Measurements from ENCODE around the gene CDH16.
A peak's percentile ranks its signal among the peaks of the same experiment; 100 is the strongest.
"Not testable (repeated sequence)": the region's sequence is repeated elsewhere in the genome, so short reads cannot be mapped to it uniquely, and the experiment has no call there.

The CDH16 gene, protein sequence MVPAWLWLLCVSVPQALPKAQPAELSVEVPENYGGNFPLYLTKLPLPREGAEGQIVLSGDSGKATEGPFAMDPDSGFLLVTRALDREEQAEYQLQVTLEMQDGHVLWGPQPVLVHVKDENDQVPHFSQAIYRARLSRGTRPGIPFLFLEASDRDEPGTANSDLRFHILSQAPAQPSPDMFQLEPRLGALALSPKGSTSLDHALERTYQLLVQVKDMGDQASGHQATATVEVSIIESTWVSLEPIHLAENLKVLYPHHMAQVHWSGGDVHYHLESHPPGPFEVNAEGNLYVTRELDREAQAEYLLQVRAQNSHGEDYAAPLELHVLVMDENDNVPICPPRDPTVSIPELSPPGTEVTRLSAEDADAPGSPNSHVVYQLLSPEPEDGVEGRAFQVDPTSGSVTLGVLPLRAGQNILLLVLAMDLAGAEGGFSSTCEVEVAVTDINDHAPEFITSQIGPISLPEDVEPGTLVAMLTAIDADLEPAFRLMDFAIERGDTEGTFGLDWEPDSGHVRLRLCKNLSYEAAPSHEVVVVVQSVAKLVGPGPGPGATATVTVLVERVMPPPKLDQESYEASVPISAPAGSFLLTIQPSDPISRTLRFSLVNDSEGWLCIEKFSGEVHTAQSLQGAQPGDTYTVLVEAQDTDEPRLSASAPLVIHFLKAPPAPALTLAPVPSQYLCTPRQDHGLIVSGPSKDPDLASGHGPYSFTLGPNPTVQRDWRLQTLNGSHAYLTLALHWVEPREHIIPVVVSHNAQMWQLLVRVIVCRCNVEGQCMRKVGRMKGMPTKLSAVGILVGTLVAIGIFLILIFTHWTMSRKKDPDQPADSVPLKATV

DNA sequence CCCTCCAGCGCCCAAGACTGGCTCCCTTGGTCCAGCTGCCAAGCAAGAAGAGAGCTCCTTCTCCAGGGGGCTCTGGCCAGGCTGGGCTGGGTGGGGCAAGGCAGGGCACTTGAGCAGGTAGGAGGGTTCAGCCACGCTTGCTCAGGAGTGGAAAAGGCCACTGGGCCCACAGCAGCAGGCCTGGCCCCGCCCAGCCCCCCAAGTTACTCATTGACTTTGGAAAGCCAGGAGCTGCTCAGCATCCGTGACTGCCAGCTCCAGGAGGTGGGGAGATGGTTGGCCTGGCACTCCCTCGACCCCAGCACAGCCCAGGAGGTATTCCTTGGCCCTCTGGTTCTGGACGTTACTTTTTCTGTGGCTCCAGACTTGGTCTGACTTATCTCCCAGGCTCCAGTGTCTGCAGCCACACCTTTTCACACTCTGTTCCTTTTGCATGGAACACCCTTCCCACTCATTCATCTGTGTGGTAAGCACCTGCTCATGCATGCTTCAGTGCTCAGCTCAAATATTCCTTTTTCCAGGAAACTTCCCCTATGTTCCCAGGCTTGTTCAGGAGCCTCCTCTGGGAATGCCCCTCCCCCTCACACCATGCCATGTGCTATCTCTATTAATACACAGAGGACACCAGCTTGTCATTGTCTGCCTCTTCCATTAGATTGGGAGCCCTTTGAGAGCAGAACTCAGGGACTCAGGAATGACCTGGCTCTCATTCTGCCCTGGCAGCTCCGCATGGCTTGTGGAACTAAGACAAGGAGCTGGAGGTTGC lies at the start of gene CDH16:
TSS of gene CDH16 (minus strand) at position 83 of the 766 bp plus-strand sequence. CDS start 820 bp downstream, outside the sequence.
- H3K36me3 Mint-ChIP-seq, result no peaks in the 10 kb centered on the region
- H3K4me3 Mint-ChIP-seq, result no peak within 1 kb of the TSS
- H3K27me3 Mint-ChIP-seq, result peaks cover 86% of the 10 kb centered on the region
- no peak within 1 kb of the TSS for H3K27ac Mint-ChIP-seq
- CTCF ChIA-PET, result interaction anchor here (1.4 to 6.4 kb wide), 5 partner anchors 9 to 29 kb away, joined by 3 to 36 read pairs (median 7); no protein-coding TSS in a partner anchor
- H3K9me3 Mint-ChIP-seq, result no peaks in the 10 kb centered on the region
- no peak for DNase-seq
- peaks cover 4% of the 10 kb centered on the region for H3K4me1 Mint-ChIP-seq

DNA sequence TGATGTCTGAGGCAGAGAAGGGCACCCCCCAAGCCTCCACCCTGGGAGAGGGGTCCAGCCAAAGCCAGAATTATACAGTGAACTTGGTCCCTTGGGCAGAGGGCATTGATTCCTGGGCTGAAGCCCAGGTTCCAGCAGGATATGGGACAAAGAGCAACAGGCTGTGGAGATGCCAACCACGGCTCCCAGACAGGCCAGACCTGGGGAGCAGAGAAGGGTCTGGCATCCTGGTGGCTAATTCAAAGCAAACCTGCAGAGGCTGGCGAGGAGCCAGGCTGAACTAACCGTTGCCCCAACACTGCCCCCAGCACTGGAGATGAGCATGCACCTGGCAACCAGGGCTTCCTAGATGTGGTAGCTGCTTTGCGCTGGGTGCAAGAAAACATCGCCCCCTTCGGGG lies 45.4 kb upstream of the CDH16 start:
- Mint-ChIP-seq H3K27ac (no peak overlapping the region), H3K9me3 (no peaks in the 10 kb centered on the region), H3K36me3 (no peaks in the 10 kb centered on the region), H3K4me3 (no peak overlapping the region), H3K4me1 (peaks cover 29% of the 10 kb centered on the region), H3K27me3 (peaks cover 52% of the 10 kb centered on the region)
- CTCF ChIA-PET, result interaction anchor here (1.0 kb wide), 2 partner anchors 10 to 13 kb away, joined by 3 to 4 read pairs; no protein-coding TSS in a partner anchor
- no peak for DNase-seq

DNA sequence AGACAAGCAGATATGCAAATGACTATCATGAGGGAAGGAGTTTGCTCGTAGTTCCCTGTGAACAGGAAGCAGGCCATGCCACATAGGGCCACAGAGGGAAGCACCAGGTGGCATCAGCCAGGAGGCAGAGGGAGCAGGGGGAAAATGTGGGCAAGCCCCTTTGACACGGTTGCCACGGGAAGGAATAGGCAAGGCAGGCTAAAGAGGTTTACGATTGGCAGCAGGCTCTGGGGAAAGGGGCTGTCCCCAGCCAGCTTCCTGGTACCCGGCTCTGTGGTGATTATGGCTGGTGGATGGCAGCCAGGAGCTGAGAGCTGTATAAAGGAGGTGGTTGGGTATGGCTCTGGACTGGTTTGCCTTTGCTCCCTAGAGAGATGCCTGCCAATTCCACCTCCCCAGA lies 43.2 kb upstream of the CDH16 start:
- Mint-ChIP-seq H3K27ac (peak overlapping the region; percentile 86), H3K4me3 (peak overlapping the region; percentile 44)

DNA sequence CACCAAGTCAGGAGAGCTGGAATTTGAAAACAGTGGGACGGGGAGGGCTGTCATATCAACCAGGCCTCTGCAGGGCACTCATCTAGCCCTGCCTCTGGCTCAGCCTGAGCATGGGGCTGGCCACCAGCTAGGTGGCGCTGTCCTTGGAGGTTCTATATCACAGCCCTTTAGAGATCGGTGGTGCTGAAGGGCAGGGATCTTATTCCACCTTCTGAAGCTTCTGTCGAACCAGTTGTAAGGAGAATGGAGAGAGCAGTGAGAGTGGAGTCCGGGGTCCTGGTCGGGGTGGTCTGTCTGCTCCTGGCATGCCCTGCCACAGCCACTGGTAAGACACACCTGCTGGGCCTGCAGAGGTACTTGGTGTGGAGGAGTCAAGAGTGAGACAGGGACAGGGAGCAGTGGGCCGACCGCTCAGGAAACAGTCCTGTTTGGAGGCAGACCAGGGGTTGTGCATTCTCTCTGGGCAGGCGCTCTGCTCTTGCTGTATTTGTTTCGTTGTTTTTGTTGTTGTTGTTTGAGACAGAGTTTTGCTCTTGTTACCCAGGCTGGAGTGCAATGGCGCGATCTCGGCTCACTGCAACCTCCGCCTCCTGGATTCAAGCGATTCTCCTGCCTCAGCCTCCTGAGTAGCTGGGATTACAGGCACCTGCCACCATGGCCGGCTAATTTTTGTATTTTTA lies 42.5 kb upstream of the CDH16 start, which contains the start of gene CES3:
TSS of gene CES3 (plus strand) at position 202 of the 680 bp plus-strand sequence. CDS start at position 244, 42 bp downstream.
- DNase-seq, result peak; percentile 83
- Mint-ChIP-seq H3K27ac (peak within 1 kb of the TSS; percentile 86), H3K36me3 (no peaks in the 10 kb centered on the region), H3K9me3 (no peaks in the 10 kb centered on the region), H3K4me3 (peak within 1 kb of the TSS; percentile 52), H3K27me3 (peaks cover 47% of the 10 kb centered on the region), H3K4me1 (peaks cover 42% of the 10 kb centered on the region)
- CTCF ChIA-PET, result interaction anchor here (0.6 to 4.6 kb wide), 24 partner anchors 7 to 489 kb away, joined by 3 to 39 read pairs (median 4); partner anchors contain the start of gene RRAD

More for the DNA sequence above, 43.2 kb upstream of the CDH16 start:
- Mint-ChIP-seq H3K36me3 (no peaks in the 10 kb centered on the region), H3K9me3 (no peaks in the 10 kb centered on the region), H3K27me3 (peaks cover 51% of the 10 kb centered on the region), H3K4me1 (peaks cover 42% of the 10 kb centered on the region)
- no peak for DNase-seq
- CTCF ChIA-PET, result interaction anchor here (1.1 to 4.6 kb wide), 9 partner anchors 8 to 217 kb away, joined by 3 to 39 read pairs (median 5); no protein-coding TSS in a partner anchor

DNA sequence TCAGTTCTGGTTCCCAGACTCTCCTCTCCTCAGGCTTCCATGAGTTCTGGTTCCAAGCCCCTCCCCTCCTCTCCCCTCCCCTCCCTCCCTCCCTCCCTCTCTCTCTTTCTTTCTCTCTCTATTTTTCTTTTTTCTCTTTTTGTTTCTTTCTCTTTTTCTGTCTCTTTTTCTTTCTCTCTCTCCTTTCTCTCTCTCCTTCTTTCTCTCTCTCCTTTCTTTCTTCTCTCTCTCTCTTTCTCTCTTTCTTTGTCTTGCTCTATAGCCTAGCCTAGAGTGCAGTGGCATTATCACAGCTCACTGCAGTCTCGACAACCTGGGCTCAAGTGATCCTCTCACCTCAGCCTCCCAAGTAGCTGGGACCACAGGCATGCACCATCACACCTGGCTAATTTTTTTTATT lies 41.6 kb upstream of the CDH16 start:
- H3K27me3 Mint-ChIP-seq, result peaks cover 47% of the 10 kb centered on the region
- no peak overlapping the region for H3K4me3 Mint-ChIP-seq
- H3K36me3 Mint-ChIP-seq, result no peaks in the 10 kb centered on the region
- peaks cover 42% of the 10 kb centered on the region for H3K4me1 Mint-ChIP-seq
- no peak for DNase-seq
- CTCF ChIA-PET, result interaction anchor here (0.6 to 4.6 kb wide), 15 partner anchors 10 to 490 kb away, joined by 3 to 39 read pairs (median 4); no protein-coding TSS in a partner anchor
- H3K27ac Mint-ChIP-seq, result no peak overlapping the region
- H3K9me3 Mint-ChIP-seq, result no peaks in the 10 kb centered on the region

DNA sequence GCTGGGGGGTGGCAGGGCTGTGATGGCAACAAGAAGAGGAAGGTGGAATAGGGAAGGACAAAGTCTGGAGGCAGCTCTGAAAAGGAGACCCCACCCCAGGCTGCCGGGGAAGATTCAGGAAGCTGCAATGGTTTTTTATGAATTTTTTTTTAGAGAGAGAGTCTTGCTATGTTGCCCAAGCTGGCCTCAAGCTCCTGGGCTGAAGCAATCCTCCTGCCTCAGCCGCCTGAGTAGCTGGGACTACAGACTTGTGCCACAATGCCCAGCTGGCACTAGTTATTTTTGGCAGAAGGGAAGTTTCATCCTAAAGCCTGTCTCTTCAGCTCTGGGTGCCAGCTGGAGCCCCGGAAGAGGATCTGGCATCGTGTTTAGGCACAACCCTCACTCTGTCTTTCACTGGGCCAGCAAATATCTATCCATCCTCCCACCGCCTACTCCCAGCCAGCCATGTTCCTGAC lies 41.0 kb upstream of the CDH16 start:
- Mint-ChIP-seq H3K9me3 (no peaks in the 10 kb centered on the region), H3K27me3 (peaks cover 42% of the 10 kb centered on the region), H3K4me3 (no peak overlapping the region), H3K4me1 (peaks cover 42% of the 10 kb centered on the region), H3K27ac (no peak overlapping the region), H3K36me3 (no peaks in the 10 kb centered on the region)
- DNase-seq, result no peak
- CTCF ChIA-PET, result interaction anchor here (0.7 to 4.6 kb wide), 9 partner anchors 10 to 225 kb away, joined by 3 to 39 read pairs (median 4); no protein-coding TSS in a partner anchor

DNA sequence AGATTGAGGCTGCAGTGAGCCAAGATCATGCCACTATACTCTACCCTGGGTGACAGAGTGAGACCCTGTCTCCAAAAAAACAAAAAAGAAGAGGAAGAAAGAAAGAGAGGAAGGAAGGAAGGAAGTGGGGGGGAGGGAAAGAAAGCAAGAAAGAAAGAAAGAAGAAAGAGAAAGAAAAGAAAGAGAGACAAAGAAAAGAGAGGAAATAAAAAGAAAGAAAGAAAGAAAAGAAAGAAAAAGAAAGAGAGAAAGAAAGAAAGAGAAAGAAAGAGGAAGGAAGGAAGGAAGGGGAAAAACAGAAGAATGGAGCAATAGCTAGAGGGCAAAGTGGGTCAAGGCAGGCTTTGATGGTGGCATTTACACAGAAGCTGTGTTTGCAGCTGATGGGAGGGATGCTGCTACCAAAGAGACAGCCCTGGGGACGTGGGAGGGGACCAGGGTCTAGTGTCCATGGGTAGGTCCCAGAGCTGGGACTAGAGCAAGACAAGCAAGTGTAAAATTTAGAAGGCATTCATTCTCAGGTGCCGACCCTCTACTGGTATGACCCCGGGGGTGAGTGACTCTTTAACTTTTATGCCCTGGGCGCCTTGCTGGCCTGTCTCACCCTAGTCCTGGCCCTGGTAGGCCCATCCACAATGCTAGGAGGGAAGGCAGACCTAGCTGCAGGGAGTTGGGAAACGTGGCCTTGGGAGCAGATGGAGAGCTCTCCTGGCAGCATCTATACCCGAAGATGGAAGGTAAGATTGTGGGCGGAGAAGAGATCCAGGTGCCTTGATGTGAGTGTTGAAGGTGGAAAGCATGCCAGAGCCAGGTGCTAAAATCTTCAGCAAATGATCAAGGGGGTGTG lies 40.4 kb upstream of the CDH16 start:
- peaks cover 42% of the 10 kb centered on the region for H3K4me1 Mint-ChIP-seq
- H3K36me3 Mint-ChIP-seq, result no peaks in the 10 kb centered on the region
- H3K9me3 Mint-ChIP-seq, result no peaks in the 10 kb centered on the region
- peak overlapping the region; percentile 25 for H3K27ac Mint-ChIP-seq
- no peak overlapping the region for H3K4me3 Mint-ChIP-seq
- H3K27me3 Mint-ChIP-seq, result peaks cover 39% of the 10 kb centered on the region
- no peak for DNase-seq
- CTCF ChIA-PET, result interaction anchor here (0.6 to 4.6 kb wide), 10 partner anchors 12 to 226 kb away, joined by 3 to 39 read pairs (median 4); no protein-coding TSS in a partner anchor

DNA sequence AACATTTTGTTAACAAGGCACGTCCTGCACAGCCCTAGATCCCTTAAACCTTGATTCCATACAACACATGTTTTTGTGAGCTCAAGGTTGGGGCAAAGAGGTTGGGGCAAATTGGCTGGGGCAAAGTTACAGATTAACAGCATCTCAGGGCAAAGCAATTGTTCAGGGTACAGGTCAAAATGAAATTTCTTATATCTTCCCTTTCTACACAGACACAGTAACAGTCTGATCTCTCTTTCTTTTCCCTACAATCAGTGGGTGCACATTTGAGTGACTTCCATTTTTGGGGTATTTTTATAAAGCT lies 37.4 kb upstream of the CDH16 start:
- H3K27ac Mint-ChIP-seq, H3K9me3 Mint-ChIP-seq, H3K36me3 Mint-ChIP-seq, H3K4me3 Mint-ChIP-seq, DNase-seq: not testable (repeated sequence)
- Mint-ChIP-seq H3K4me1 (peaks cover 33% of the 10 kb centered on the region), H3K27me3 (peaks cover 59% of the 10 kb centered on the region)
- CTCF ChIA-PET, result interaction anchor here (0.7 to 1.4 kb wide), 5 partner anchors 9 to 61 kb away, joined by 3 to 4 read pairs (median 3); no protein-coding TSS in a partner anchor

DNA sequence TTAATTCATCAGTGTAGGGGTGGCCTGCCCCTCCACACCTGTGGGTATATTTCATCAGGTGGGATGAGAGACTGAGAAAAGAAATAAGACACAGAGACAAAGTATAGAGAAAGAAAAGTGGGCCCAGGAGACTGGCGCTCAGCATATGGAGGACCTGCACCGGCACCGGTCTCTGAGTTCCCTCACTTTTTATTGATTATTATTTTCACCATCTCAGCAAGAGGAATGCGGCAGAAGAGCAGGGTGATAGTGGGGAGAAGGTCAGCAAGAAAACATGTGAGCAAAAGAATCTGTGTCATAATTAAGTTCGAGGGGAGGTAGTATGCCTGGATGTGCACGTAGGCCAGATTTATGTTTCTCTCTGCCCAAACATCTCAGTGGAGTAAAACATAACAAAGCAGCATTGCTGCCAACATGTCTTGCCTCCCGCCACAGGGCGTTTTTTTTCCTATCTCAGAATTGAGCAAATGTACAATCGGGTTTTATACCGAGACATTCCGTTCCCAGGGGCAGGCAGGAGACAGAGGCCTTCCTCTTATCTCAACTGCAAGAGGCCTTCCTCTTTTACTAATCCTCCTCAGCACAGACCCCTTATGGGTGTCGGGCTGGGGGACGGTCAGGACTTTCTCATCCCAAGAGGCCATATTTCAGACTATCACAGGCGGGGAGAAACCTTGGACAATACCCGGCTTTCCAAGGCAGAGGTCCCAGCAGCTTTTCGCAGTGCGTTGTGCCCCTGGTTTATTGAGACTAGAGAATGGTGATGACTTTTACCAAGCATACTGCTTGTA lies 36.9 kb upstream of the CDH16 start:
- CTCF ChIA-PET, result interaction anchor here (1.0 kb wide), 2 partner anchors 24 to 62 kb away, joined by 3 to 4 read pairs; no protein-coding TSS in a partner anchor
- not testable (repeated sequence) for DNase-seq, H3K9me3 Mint-ChIP-seq, H3K27ac Mint-ChIP-seq, H3K36me3 Mint-ChIP-seq, H3K4me3 Mint-ChIP-seq
- Mint-ChIP-seq H3K27me3 (peaks cover 60% of the 10 kb centered on the region), H3K4me1 (peaks cover 29% of the 10 kb centered on the region)

DNA sequence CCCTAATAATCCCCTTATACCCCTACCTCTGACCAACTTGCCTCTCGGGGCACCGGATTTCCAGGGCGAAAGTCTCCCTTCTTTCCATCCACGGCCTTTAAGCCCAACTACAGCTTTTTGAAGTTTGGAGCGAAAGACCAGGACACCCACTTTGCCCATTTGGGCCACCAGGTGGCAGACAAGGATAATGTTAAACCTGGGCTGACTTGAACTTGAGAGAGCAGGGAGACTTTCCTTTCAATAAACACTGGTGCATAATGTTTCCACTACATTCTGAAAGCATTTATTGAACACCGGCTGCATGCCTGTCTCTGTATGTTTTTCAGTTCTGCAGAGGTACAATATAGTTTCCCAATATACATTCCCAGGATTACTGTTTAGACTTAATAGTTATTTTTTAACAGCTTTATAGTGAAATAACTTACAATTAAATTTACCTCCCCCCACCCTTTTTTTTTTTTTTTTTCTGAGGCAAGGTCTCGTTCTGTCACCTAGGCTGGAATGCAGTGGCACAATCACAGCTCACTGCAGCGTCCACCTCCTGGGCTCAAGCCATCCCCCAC lies 35.5 kb upstream of the CDH16 start:
- peaks cover 21% of the 10 kb centered on the region for H3K4me1 Mint-ChIP-seq
- H3K27me3 Mint-ChIP-seq, result peaks cover 61% of the 10 kb centered on the region
- DNase-seq, result peak; percentile 88
- peaks cover 8% of the 10 kb centered on the region for H3K9me3 Mint-ChIP-seq
- no peaks in the 10 kb centered on the region for H3K36me3 Mint-ChIP-seq
- CTCF ChIA-PET, result interaction anchor here (0.6 to 2.6 kb wide), 15 partner anchors 8 to 385 kb away, joined by 3 to 9 read pairs (median 4); partner anchors contain the start of gene B3GNT9
- no peak overlapping the region for H3K27ac Mint-ChIP-seq
- no peak overlapping the region for H3K4me3 Mint-ChIP-seq

DNA sequence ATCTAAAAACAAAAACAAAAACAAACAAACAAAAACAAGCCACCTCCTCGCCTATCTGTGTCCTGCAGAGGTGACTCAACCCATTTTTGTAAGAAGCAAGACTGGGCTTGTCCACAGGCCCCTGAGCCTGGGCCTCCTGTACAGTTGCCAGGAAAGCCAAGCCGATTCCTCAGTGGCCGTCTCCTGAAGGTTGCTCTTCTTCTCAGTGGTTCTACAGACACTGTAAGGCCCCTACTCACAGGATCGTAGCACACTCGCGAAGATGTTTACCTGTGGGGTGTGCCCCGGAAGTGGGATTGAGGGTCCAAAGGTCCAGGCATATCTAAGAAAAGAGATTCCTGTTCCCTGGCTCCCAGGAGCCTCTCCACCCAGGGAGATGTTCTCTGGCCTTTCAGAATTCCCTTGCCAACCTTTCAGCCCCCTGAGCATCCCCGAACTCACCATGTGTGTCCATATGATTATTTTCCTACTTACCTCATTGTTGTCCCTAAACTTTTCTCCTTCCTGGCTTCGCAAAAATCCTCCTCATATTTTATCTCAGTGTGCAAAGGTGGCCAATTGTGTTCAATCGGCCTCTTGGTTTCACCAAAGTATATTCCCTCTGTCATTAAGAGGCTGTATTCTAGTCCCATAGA lies 34.9 kb upstream of the CDH16 start:
- Mint-ChIP-seq H3K27me3 (peaks cover 61% of the 10 kb centered on the region), H3K9me3 (peaks cover 8% of the 10 kb centered on the region), H3K27ac (no peak overlapping the region), H3K4me3 (no peak overlapping the region), H3K36me3 (no peaks in the 10 kb centered on the region), H3K4me1 (peaks cover 18% of the 10 kb centered on the region)
- CTCF ChIA-PET, result interaction anchor here (0.6 to 2.6 kb wide), 14 partner anchors 9 to 386 kb away, joined by 3 to 9 read pairs (median 4); partner anchors contain the start of gene B3GNT9
- DNase-seq, result no peak

Measured in activated naive CD4-positive, alpha-beta T cell treated with anti-CD3 and anti-CD28 coated beads, Interleukin-2, amount 10 ng/mL, durations not matched to agents 7 days and 5 days (primary cell).